Colonic mucosa (tissue), 4 donors: ENCODE results near the gene PTPN13. TPM values are rescaled to one million over a fixed set of nuclear protein-coding genes. Genes with fewer than 3 reads are reported as not detected.

Source experiments
- DNase-seq: peaks from one replicate; pipeline ENCODE4 v3.0.0-alpha.2; 2020
- H3K27ac ChIP-seq: fragments of 200-600 bp; one replicate; pipeline ENCODE4 v1.8.0; 2021
- H3K27me3 ChIP-seq: fragments of 200-600 bp; one replicate; pipeline ENCODE4 v1.8.0; 2021
- H3K36me3 ChIP-seq: fragments of 200-600 bp; one replicate; pipeline ENCODE4 v1.8.0; 2021
- H3K4me1 ChIP-seq: fragments of 200-600 bp; one replicate; pipeline ENCODE4 v1.8.0; 2021; ENCODE audit warnings: mild to moderate bottlenecking
- H3K4me3 ChIP-seq: fragments of 200-600 bp; one replicate; pipeline ENCODE4 v1.8.0; 2021
- H3K9ac ChIP-seq, 2 donors: one replicate each; pipeline ENCODE4 v1.7.0; 2013; ENCODE audit warnings: control low read depth in 2 of 2, low read depth in 2 of 2, low read length in 2 of 2
- H3K9me3 ChIP-seq: fragments of 200-600 bp; one replicate; pipeline ENCODE4 v1.8.0; 2021
- CTCF ChIP-seq: fragments of 200-600 bp; IDR thresholded peaks from one replicate; pipeline ENCODE4 v1.8.0; 2022; ENCODE audit warnings: antibody characterized with exemption, mild to moderate bottlenecking
- intact Hi-C: fragments of 100-400 bp; cut with DNase I; formaldehyde crosslinking; loops from one replicate; pipeline ENCODE4 v1.14.1; 2022
- total RNA-seq, 2 donors: library from RNA; stranded (reverse); fragmentation: NEBNext Ultra II Directional in 1 of 2; extraction: Animal tissue kit (Norgen Biotek cat#: 25700) in 1 of 2; gene quantifications; one replicate each; pipeline ENCODE4 v1.2.1, GENCODE V29; 2021
- donor health status: healthy.
- donor health status: DM: no; HTN: no; CAD: no.
- donor health status: DM: no; HTN: no; CAD: no.

Gene PTPN13
- total RNA-seq, 2 donors from 2014 or later = 2.6 to 4.2 TPM

GRCh38 chr4:86614865-86615264 lies 20.8 kb downstream of the PTPN13 start:
- DNase-seq = no peak
- intact Hi-C loops = no loop called here
- Histone ChIP-seq H3K4me3 (no peak overlapping the region), H3K27me3 (no peaks in the 10 kb centered on the region), H3K27ac (no peak overlapping the region), H3K4me1 (no peaks in the 10 kb centered on the region), H3K9me3 (no peaks in the 10 kb centered on the region), H3K36me3 (no peaks in the 10 kb centered on the region), H3K9ac (no peak overlapping the region)
- TF ChIP-seq CTCF = no peak

- no peaks in the 10 kb centered on the region for H3K36me3 ChIP-seq
- intact Hi-C loops = no loop called here
- TF ChIP-seq CTCF = no peak
- DNase-seq = no peak
- H3K4me3 ChIP-seq = no peak overlapping the region
- no peaks in the 10 kb centered on the region for H3K4me1 ChIP-seq
- H3K27ac ChIP-seq = no peak overlapping the region
- H3K27me3 ChIP-seq = no peaks in the 10 kb centered on the region
- H3K9me3 ChIP-seq = no peaks in the 10 kb centered on the region
- no peak overlapping the region for H3K9ac ChIP-seq
Measured at GRCh38 chr4:86615501-86615900, 21.4 kb downstream of the PTPN13 start.

GRCh38 chr4:86619656-86620055 lies 25.5 kb downstream of the PTPN13 start:
- H3K4me3 ChIP-seq = no peak overlapping the region
- H3K27me3 ChIP-seq = no peaks in the 10 kb centered on the region
- DNase-seq = no peak
- TF ChIP-seq CTCF = no peak
- H3K9ac ChIP-seq = no peak overlapping the region
- no peaks in the 10 kb centered on the region for H3K4me1 ChIP-seq
- H3K9me3 ChIP-seq = no peaks in the 10 kb centered on the region
- no peaks in the 10 kb centered on the region for H3K36me3 ChIP-seq
- intact Hi-C loops = no loop called here
- no peak overlapping the region for H3K27ac ChIP-seq

- intact Hi-C loops = no loop called here
Measured at GRCh38 chr4:86621435-86621834, 27.3 kb downstream of the PTPN13 start.

GRCh38 chr4:86626066-86626465 lies 32.0 kb downstream of the PTPN13 start:
- intact Hi-C loops = no loop called here
- no peaks in the 10 kb centered on the region for H3K9me3 ChIP-seq
- H3K27me3 ChIP-seq = no peaks in the 10 kb centered on the region
- no peaks in the 10 kb centered on the region for H3K36me3 ChIP-seq
- no peak for DNase-seq
- H3K9ac ChIP-seq = no peak overlapping the region
- no peak overlapping the region for H3K4me3 ChIP-seq
- no peak for TF ChIP-seq CTCF
- H3K4me1 ChIP-seq = no peaks in the 10 kb centered on the region
- H3K27ac ChIP-seq = no peak overlapping the region

More at GRCh38 chr4:86621435-86621834, 27.3 kb downstream of the PTPN13 start:
- no peaks in the 10 kb centered on the region for H3K27me3 ChIP-seq
- no peak overlapping the region for H3K4me3 ChIP-seq
- no peak for TF ChIP-seq CTCF
- H3K9me3 ChIP-seq = no peaks in the 10 kb centered on the region
- H3K36me3 ChIP-seq = no peaks in the 10 kb centered on the region
- H3K4me1 ChIP-seq = no peaks in the 10 kb centered on the region
- H3K9ac ChIP-seq = no peak overlapping the region
- H3K27ac ChIP-seq = no peak overlapping the region
- DNase-seq = no peak
